Stimulated activated memory B cell treated with anti-CD40 and anti-IgM and Interleukin-4, amounts not matched to agents 10 μg/mL and 1 μg/mL and 100 μg/mL, for 72 hours (primary cell): ENCODE data around the gene SPTBN1.

Experiments
- ATAC-seq: fragments of 150-1000 bp; cut with Tn5 transposase; 2 replicates; pipeline ENCODE4 v1.10.0; 2021
- H3K27ac Mint-ChIP-seq: one replicate; pipeline ENCODE4 v1.8.0; 2022; ENCODE audit warnings: mild to moderate bottlenecking, mixed read lengths
- H3K27me3 Mint-ChIP-seq: one replicate; pipeline ENCODE4 v1.8.0; 2022; ENCODE audit warnings: mixed read lengths
- H3K36me3 Mint-ChIP-seq: one replicate; pipeline ENCODE4 v1.8.0; 2022; ENCODE audit warnings: mixed read lengths
- H3K4me1 Mint-ChIP-seq: one replicate; pipeline ENCODE4 v1.8.0; 2022; ENCODE audit warnings: mixed read lengths
- H3K4me3 Mint-ChIP-seq: one replicate; pipeline ENCODE4 v1.8.0; 2022; ENCODE audit warnings: mild to moderate bottlenecking, moderate library complexity, mixed read lengths
- H3K9me3 Mint-ChIP-seq: one replicate; pipeline ENCODE4 v1.8.0; 2022; ENCODE audit warnings: mixed read lengths

The SPTBN1 gene

DNA sequence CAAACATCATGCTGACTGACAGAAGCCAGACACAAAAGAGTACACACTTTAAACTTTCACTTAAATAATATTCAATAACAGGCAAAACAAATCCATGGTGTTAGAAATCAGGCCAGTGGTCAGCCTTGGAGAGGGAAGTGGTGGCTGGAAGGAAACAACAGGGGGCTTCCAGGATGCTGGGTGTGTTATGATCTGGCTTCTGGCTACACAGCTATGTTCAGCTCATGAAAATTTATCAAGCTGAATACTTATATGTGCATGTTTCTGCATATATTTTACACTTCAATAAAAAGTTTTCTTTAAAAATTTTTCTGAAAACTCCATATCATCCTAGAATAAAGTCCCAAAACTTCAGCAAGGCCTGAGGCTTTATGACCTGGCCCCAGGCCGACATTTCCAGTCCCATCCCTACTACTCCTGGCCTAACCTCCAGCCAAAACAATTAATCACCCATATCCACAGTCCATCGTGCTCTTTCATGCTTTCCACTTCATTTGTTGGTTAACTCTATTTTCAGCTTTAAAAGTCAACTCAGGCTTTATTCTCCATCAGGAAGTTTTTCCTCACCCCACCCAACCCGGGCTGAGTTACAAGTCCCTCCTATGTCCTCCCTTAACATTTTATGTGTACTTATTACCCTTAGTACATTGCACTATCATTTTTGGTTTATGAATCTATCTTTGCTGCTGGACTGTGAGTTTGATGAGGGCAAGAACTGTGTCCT lies 27.9 kb upstream of the SPTBN1 start:
- Mint-ChIP-seq H3K27me3 (no peaks in the 10 kb centered on the region), H3K27ac (no peak overlapping the region), H3K4me3 (no peak overlapping the region), H3K4me1 (peaks cover 8% of the 10 kb centered on the region), H3K36me3 (no peaks in the 10 kb centered on the region), H3K9me3 (no peaks in the 10 kb centered on the region)
- ATAC-seq: no peak

DNA sequence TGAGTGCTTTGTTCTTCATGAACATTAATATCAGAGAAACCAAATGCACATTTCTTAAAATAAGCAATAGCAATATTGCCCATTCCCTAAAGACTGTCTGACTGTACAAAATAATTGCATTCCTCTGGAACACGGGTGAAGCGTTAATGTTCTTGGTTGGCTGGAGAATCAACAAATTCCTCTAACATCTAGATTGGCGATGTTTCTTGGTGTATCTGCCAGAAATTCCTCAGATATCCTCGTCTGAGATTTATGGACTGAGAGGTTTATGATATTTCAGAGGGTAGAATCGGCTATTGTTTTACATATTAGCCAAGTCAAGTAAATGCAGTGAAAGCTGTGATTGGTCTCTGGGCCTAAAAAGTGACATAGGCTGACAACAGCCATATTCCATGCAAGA lies 27.1 kb upstream of the SPTBN1 start:
- H3K27ac Mint-ChIP-seq: no peak overlapping the region
- peaks cover 8% of the 10 kb centered on the region for H3K4me1 Mint-ChIP-seq
- H3K27me3 Mint-ChIP-seq: no peaks in the 10 kb centered on the region
- no peaks in the 10 kb centered on the region for H3K9me3 Mint-ChIP-seq
- no peak for ATAC-seq
- no peak overlapping the region for H3K4me3 Mint-ChIP-seq
- H3K36me3 Mint-ChIP-seq: no peaks in the 10 kb centered on the region

DNA sequence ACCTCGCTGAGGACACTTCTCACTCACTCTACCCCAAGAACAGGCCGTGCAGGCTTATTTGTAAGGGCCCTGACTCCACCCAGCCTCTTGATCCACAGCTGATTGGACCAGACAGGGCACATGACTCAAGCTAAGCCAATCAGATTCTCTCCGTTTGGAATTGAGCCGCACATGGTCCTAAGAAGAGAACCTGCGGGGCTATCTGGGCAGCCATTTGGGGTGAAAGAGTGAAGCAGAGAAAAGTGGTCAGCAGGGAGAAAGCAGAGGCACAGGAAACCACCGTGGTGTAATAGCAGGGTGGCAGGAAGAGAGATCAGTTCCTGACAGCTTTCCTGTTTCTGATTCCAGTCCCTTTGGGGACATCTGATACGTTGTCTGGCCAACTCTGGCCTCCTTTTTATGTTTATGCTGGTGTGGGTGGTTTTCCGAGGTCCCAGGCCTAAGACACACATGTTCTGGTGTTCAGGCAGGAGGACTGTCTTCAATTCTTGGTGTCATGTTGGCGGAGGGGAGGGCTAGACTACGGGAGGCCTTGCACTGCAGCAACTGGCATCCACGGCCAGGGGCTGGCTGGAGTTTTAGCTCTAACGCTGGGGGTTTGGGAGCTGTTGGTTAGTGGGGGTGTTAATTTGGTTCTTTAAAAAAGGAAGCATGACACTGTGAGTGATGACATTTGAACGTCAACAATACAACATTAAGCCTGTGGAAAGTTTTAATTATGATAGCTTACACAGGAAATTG lies 26.1 kb upstream of the SPTBN1 start:
- H3K4me3 Mint-ChIP-seq: no peak overlapping the region
- H3K9me3 Mint-ChIP-seq: no peaks in the 10 kb centered on the region
- H3K27me3 Mint-ChIP-seq: no peaks in the 10 kb centered on the region
- H3K4me1 Mint-ChIP-seq: peaks cover 8% of the 10 kb centered on the region
- H3K27ac Mint-ChIP-seq: no peak overlapping the region
- ATAC-seq: no peak
- H3K36me3 Mint-ChIP-seq: no peaks in the 10 kb centered on the region

DNA sequence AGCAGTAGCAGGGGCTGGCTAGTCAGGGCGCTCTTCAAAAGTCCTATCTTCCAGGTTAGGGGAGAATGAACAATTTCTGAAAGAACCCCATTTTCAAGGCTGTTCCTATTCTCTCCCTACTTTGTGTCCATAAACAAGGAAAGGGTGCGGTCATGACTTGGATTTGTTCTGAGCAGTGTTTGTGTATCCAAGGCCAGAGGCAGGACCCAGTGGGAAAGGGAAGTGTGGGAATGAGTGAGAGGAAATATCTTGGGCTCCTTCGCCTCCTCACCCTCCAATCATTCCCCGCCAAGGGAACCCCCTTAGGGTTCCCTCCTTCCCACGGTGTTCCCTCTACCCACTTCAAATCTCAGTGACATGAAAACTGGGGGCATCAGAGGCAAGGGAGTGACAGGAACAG lies 25.5 kb upstream of the SPTBN1 start:
- Mint-ChIP-seq H3K4me1 (peaks cover 8% of the 10 kb centered on the region), H3K36me3 (no peaks in the 10 kb centered on the region), H3K9me3 (no peaks in the 10 kb centered on the region), H3K27ac (no peak overlapping the region), H3K27me3 (no peaks in the 10 kb centered on the region), H3K4me3 (no peak overlapping the region)
- ATAC-seq: no peak

DNA sequence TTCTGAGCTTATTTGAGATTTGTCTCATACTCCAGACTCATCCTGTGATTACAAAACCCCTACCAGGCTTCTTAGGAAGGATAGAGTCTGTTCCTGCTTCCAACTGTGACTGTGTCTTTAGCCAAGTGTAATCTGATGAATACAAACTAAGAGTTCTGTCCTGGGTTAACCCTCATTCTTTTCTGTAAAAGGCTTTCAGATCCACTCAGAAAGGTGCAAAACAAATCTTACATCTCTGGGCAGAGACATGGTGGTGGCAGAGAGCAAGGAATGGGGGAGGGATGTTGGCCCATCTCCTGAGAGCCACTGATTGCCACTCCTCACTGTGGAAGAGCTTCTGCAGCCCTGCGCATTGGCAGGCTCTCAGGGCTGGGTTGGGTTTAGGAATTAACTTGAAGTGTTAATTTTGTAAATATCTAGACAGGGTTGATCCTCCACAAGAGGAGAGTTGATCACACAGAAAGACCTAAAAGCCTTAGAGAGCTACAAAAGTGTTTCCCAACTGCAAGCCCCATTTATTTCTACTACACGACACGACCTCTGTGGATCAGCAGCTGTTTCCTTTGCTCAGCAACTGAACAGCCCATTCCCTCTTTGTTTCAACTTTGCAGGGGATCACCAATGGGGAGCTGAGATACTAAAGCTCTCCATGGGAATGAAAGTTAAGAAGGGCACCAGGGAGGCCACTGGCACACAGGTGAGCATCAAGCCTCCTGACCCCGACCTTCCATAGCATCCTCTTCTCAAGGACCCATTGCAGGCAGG lies 23.7 kb upstream of the SPTBN1 start:
- Mint-ChIP-seq H3K4me3 (no peak overlapping the region), H3K9me3 (no peaks in the 10 kb centered on the region), H3K36me3 (no peaks in the 10 kb centered on the region), H3K27me3 (no peaks in the 10 kb centered on the region), H3K4me1 (peaks cover 8% of the 10 kb centered on the region), H3K27ac (no peak overlapping the region)
- no peak for ATAC-seq

DNA sequence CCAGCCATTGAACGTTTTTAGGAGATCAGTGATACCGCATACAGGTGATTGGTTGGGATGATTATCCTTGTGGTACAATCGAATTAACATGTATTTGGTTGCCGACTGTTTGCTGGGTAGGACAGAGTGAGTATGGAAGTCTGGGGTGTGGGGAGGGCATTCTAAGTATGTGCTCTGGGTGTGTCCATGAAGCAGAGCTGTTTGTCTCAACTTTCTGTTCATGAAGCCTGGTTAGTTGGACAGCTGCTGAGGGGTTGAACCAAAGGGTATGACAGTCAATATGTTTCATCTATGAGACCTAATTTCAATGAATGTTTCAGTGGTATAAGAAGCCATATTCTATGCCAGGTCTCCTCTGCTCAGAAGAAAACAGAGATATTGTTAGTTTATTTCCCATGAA lies 21.9 kb upstream of the SPTBN1 start:
- no peak for ATAC-seq
- no peak overlapping the region for H3K4me3 Mint-ChIP-seq
- no peaks in the 10 kb centered on the region for H3K27me3 Mint-ChIP-seq
- H3K27ac Mint-ChIP-seq: no peak overlapping the region
- H3K4me1 Mint-ChIP-seq: peaks cover 8% of the 10 kb centered on the region
- H3K36me3 Mint-ChIP-seq: no peaks in the 10 kb centered on the region
- H3K9me3 Mint-ChIP-seq: no peaks in the 10 kb centered on the region

DNA sequence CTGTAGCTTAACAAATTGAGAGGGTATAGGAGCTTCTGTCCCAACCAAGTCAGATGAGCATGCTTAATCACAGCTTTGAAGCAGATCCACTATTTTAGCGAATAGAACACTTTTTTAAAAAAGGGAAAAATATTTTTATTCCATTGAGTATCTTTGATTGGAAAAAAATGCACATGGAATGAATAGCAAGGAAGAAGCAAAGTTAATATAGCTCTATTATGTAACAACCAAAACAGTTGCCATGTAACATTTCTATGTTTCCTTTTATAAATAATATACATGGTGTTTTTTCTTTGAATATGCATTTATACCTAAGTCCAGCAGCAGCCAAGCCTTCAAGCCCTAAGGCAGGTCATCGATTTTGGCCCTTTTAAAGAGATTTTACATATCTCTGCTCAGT lies 21.4 kb upstream of the SPTBN1 start:
- peaks cover 7% of the 10 kb centered on the region for H3K4me1 Mint-ChIP-seq
- H3K9me3 Mint-ChIP-seq: no peaks in the 10 kb centered on the region
- H3K36me3 Mint-ChIP-seq: no peaks in the 10 kb centered on the region
- no peak overlapping the region for H3K27ac Mint-ChIP-seq
- no peaks in the 10 kb centered on the region for H3K27me3 Mint-ChIP-seq
- ATAC-seq: no peak
- no peak overlapping the region for H3K4me3 Mint-ChIP-seq

DNA sequence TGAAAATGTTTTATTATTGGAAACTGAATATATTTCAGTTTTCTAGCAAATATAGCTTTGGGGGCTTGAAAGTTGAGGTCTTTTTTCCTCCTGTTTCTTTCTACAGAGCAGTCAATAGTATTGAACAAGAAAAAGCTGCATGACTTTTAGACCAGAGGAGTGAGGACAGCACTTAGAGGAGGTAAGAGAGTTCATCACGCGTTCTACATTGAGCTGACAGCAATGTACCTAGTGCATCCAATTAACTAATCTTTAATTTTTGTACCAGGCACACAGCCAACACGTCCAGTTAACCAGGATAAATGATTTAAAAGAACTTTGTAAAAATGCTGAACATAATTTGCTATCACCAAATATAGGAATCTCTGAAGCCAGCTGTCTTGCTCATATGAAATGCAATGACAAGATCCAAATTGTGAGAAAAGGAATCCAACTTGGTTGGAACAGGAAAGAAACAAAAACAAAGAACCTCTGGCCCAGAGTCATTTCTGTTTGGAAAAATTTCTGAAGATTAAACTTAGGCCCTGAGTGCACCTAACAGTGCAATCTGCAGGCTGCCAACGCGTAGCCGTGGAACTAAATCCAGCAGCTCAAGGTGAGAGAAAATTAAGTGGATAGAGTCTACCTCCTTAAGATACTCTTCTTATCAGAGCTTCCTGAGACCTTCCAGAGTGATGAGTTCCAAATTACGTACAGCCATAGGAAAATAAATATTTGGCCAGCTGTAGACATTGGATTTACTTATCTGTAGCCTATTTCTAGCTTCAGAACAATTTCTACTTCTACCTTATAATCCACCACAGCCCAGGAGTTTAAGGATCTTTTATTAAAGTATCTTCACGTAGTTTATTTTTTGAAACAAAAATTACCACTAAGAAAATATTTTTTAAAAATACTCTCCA lies 20.6 kb upstream of the SPTBN1 start:
- H3K36me3 Mint-ChIP-seq: no peaks in the 10 kb centered on the region
- H3K27ac Mint-ChIP-seq: no peak overlapping the region
- no peaks in the 10 kb centered on the region for H3K9me3 Mint-ChIP-seq
- H3K27me3 Mint-ChIP-seq: no peaks in the 10 kb centered on the region
- no peak for ATAC-seq
- H3K4me3 Mint-ChIP-seq: no peak overlapping the region
- H3K4me1 Mint-ChIP-seq: no peaks in the 10 kb centered on the region

DNA sequence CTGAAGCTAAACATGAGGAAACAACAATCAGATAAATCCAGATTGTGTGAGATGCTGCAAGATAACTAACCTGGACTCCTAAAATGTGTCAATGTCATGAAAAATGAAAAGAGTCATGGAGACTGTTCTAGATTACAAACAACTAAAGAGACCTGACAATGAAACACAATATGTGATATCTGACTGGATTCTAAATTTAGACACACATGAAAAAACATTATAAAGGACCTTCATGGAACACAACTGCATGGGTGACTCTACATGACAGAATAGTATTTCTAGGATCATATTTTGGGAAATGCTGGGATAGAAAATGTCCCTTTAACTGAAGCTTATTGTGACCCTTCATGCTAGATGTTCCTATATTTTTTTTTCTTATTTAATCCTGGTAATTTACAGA lies 18.5 kb upstream of the SPTBN1 start:
- no peaks in the 10 kb centered on the region for H3K27me3 Mint-ChIP-seq
- no peaks in the 10 kb centered on the region for H3K4me1 Mint-ChIP-seq
- no peak for ATAC-seq
- H3K4me3 Mint-ChIP-seq: no peak overlapping the region
- H3K9me3 Mint-ChIP-seq: no peaks in the 10 kb centered on the region
- H3K27ac Mint-ChIP-seq: no peak overlapping the region
- H3K36me3 Mint-ChIP-seq: no peaks in the 10 kb centered on the region

DNA sequence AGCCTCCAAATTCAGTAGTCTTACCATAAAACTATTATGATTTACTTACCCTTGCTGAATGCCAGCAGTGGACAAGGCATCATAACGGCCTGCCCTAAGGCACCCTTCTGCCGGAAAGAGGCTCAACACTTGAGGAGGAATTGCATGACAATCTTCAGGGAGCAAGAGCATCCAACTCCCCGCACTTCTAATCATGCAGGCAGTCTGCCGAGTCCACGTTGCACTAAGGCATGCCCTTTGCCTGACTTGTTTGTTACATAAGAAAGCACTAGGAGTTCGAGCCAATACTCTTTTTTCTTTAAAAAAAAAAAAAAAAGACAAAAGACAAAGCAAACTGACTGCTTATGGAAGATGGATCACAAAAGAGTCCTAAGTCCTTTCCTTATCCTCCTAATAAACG lies 17.9 kb upstream of the SPTBN1 start:
- Mint-ChIP-seq H3K36me3 (no peaks in the 10 kb centered on the region), H3K27ac (no peak overlapping the region), H3K27me3 (no peaks in the 10 kb centered on the region), H3K9me3 (no peaks in the 10 kb centered on the region), H3K4me3 (no peak overlapping the region), H3K4me1 (no peaks in the 10 kb centered on the region)
- ATAC-seq: no peak

DNA sequence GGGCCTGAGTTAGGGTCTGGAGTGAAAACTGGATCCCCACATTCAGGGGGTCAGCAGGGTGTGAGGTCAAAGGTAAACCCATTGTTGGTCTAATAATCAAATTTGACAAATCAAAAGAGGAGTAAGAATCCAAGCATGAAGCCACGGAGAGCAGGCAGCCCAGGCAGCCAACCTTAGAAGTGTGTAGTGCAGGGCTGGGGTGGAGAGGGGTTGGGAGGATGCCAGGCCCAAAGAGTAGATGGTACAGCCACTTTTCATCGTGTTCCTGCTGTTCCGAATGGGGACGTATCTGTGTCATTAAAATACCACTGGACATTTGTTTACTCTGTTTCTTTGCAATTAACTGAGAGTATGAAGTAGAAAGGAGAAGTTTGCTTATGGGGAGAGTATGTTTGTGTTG lies 16.5 kb upstream of the SPTBN1 start:
- H3K27ac Mint-ChIP-seq: no peak overlapping the region
- H3K27me3 Mint-ChIP-seq: peaks cover 10% of the 10 kb centered on the region
- no peaks in the 10 kb centered on the region for H3K9me3 Mint-ChIP-seq
- no peak overlapping the region for H3K4me3 Mint-ChIP-seq
- no peaks in the 10 kb centered on the region for H3K36me3 Mint-ChIP-seq
- ATAC-seq: no peak
- no peaks in the 10 kb centered on the region for H3K4me1 Mint-ChIP-seq

DNA sequence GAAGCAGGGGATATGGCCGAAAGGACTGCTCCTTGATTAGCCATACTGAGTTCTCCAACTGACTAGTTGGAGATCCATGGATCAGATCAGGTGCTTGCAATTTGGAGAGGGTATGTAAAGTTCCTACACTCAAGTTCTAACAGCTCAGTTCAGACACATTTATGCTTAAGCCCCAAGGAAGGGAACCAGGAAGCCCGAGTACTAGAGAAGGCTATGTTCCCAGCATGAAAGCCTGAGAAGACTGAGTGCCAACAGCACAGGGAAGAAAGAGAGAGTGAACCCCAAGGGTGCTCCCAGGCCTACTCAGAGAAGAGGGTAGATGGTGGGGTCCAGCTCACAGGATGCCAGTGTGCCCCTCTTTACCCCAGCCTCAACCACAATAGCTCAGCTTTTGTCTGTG lies 16.1 kb upstream of the SPTBN1 start:
- peaks cover 15% of the 10 kb centered on the region for H3K27me3 Mint-ChIP-seq
- no peaks in the 10 kb centered on the region for H3K9me3 Mint-ChIP-seq
- no peak for ATAC-seq
- H3K36me3 Mint-ChIP-seq: no peaks in the 10 kb centered on the region
- H3K4me1 Mint-ChIP-seq: no peaks in the 10 kb centered on the region
- H3K27ac Mint-ChIP-seq: no peak overlapping the region
- H3K4me3 Mint-ChIP-seq: no peak overlapping the region

DNA sequence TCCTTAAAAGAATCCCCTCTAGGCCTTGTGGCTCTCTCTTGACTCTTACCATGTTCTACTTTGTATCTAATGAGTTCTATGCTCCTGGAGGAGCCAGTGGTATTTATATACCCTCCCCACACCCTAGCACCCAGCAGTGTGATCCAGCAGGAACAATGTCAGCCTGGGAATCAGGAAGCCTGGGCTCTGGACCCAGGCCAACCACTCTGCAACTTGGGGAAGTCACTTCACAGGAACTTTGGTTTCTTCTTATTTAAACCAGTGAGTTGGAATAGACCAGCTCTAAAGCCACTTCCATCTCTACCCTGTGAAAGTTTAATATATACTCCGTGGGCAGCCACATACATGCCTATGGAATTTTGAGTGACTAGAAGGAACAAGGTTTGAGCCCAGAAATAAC lies 11.6 kb upstream of the SPTBN1 start:
- Mint-ChIP-seq H3K36me3 (no peaks in the 10 kb centered on the region), H3K4me1 (no peaks in the 10 kb centered on the region), H3K9me3 (no peaks in the 10 kb centered on the region), H3K27me3 (peaks cover 16% of the 10 kb centered on the region), H3K27ac (no peak overlapping the region), H3K4me3 (no peak overlapping the region)
- ATAC-seq: no peak

DNA sequence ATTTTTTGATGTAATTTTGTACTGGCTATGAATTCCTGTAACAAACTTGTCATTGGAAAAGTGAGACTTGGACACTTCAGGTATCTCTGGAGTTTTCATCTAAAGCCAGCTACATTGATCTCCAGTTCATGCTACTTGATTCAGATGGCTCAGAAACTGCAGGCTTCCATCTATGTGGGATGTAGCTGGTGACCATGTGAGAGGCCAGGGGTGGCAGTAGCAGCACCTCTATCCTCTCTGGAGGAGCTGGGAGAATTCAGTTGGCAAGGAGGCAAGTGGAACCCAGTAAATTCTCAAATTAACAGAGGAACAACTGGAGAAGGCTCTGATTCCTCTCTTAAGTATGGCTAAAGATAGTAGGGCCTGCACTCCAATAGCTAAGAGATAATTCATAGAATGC lies 10.0 kb upstream of the SPTBN1 start:
- no peak overlapping the region for H3K27ac Mint-ChIP-seq
- H3K4me3 Mint-ChIP-seq: no peak overlapping the region
- no peaks in the 10 kb centered on the region for H3K4me1 Mint-ChIP-seq
- no peaks in the 10 kb centered on the region for H3K9me3 Mint-ChIP-seq
- no peak for ATAC-seq
- H3K27me3 Mint-ChIP-seq: peaks cover 16% of the 10 kb centered on the region
- no peaks in the 10 kb centered on the region for H3K36me3 Mint-ChIP-seq

DNA sequence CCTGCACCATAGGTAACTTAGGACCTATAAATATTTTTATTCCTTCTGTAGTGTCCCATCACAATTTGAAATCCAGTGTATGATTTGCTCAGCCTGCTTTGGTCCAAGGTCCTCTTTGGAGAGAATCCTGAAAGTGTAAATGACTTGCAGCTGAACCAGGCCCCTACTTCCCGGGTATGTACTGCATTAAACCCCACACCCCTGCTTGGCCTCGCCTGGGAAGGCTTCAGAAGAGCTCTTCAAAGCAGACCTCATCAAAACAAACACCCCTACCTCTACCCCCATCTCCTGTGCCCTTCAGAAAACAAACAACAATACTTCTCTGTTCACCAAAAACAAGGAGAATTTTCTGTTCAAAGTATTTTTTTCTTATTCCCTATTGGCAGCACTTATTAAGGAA lies 9.5 kb upstream of the SPTBN1 start:
- Mint-ChIP-seq H3K36me3 (no peaks in the 10 kb centered on the region), H3K27ac (no peak overlapping the region), H3K4me1 (no peaks in the 10 kb centered on the region), H3K4me3 (no peak overlapping the region), H3K27me3 (peaks cover 16% of the 10 kb centered on the region), H3K9me3 (no peaks in the 10 kb centered on the region)
- ATAC-seq: no peak
